GM12878 (cell line): ENCODE data around the gene SNRPD3. TPM values are rescaled to one million over a fixed set of nuclear protein-coding genes. Genes with fewer than 3 reads are reported as not detected.
A peak's percentile ranks its signal among the peaks of the same experiment; 100 is the strongest.

Experiments
- ATAC-seq: fragments of 200-7000 bp; cut with Tn5 transposase; 3 replicates; pipeline ENCODE4 v1.9.1; 2020; ENCODE audit warnings: mild to moderate bottlenecking, moderate library complexity
- BruUV-seq: library from RNA; stranded (reverse); fragments of 400-500 nt; replicated peaks from 2 replicates; lab custom pipeline; 2021; lab: Mats Ljungman, UMichigan
- CTCF ChIA-PET: fragments of 300-600 bp; sonication (Branson Sonifier 250); formaldehyde crosslinking; extraction: SDS; loops from one replicate; lab custom pipeline; 2021; ENCODE audit warnings: inconsistent platforms; lab: Yijun Ruan, JAX
- POLR2A ChIA-PET: fragments of 350-600 bp; formaldehyde crosslinking; extraction: SDS; loops from one replicate; lab custom pipeline; 2021; ENCODE audit warnings: inconsistent platforms; lab: Charles Lee
- RAD21 ChIA-PET: fragments of 300-600 bp; sonication (Branson Sonifier 250); formaldehyde crosslinking; loops from one replicate; lab custom pipeline; 2023; ENCODE audit warnings: antibody characterized with exemption; ENCODE audit not compliant: unreplicated experiment; lab: Charles Lee
- SMC1A ChIA-PET: fragments of 300-600 bp; sonication (Branson Sonifier 250); formaldehyde crosslinking; loops from one replicate; lab custom pipeline; 2023; ENCODE audit not compliant: unreplicated experiment, uncharacterized antibody; lab: Charles Lee
- DNase-seq: peaks from one replicate; pipeline ENCODE4 v3.0.0-alpha.2; 2011; ENCODE audit warnings: low read depth, low spot score
- FAIRE-seq: peaks from 3 replicates; lab custom pipeline; 2011; peaks lifted over from hg19 to GRCh38; lab: Jason Lieb, UNC
- H2AFZ ChIP-seq: 2 replicates; pipeline ENCODE4 v1.6.0; 2011; ENCODE audit warnings: low read depth, low read length, control low read depth; ENCODE audit not compliant: control insufficient read depth
- H3K27ac ChIP-seq: 2 replicates; pipeline ENCODE4 v1.5.1; 2011; ENCODE audit warnings: control low read depth; ENCODE audit not compliant: control insufficient read depth, insufficient read depth
- H3K27me3 ChIP-seq, 2 experiments: replicated peaks in 1 of 2; 2 replicates each; pipeline versions ENCODE4 v1.6.0 to v1.6.1; 2011; ENCODE audit warnings: low read length in 1 of 2; ENCODE audit not compliant: control insufficient read depth in 2 of 2, insufficient read depth in 2 of 2
- H3K36me3 ChIP-seq, 2 experiments: 2 replicates each; pipeline ENCODE4 v1.5.1; 2011; ENCODE audit warnings: low read length in 1 of 2; ENCODE audit not compliant: control insufficient read depth in 2 of 2, insufficient read depth in 2 of 2
- H3K4me1 ChIP-seq: 2 replicates; pipeline ENCODE4 v1.6.1; 2011; ENCODE audit warnings: mild to moderate bottlenecking, low read length, moderate library complexity, mixed read lengths; ENCODE audit not compliant: control insufficient read depth, insufficient read depth
- H3K4me2 ChIP-seq: 2 replicates; pipeline ENCODE4 v1.6.0; 2011; ENCODE audit warnings: control low read depth; ENCODE audit not compliant: control insufficient read depth, insufficient read depth
- H3K4me3 ChIP-seq: fragments of 200-600 bp; sonication (generic); 2 replicates; pipeline ENCODE4 v1.5.1; 2016
- H3K79me2 ChIP-seq: 2 replicates; pipeline ENCODE4 v1.6.0; 2011; ENCODE audit warnings: low read length; ENCODE audit not compliant: control insufficient read depth, insufficient read depth
- H3K9ac ChIP-seq: 2 replicates; pipeline ENCODE4 v1.8.0; 2011; ENCODE audit warnings: low read length, control low read depth, mixed read lengths; ENCODE audit not compliant: control insufficient read depth, insufficient read depth
- H3K9me3 ChIP-seq: replicated peaks from 3 replicates; pipeline ENCODE4 v1.5.1; 2011; ENCODE audit warnings: mild to moderate bottlenecking, low read length; ENCODE audit not compliant: control insufficient read depth, insufficient read depth
- H4K20me1 ChIP-seq: 2 replicates; pipeline ENCODE4 v1.6.0; 2011; ENCODE audit not compliant: control insufficient read depth, insufficient read depth
- EGR1 ChIP-seq, 2 experiments: IDR thresholded peaks; 1 replicate in 1 of 2; 2 replicates in 1 of 2; pipeline ENCODE4 v1.6.1; 2011 to 2012; ENCODE audit warnings: low read depth in 2 of 2, low read length in 2 of 2, borderline replicate concordance in 1 of 2, mild to moderate bottlenecking in 1 of 2, moderate library complexity in 1 of 2
- GATAD2B ChIP-seq: fragments of 450-650 bp; conservative IDR thresholded peaks from 2 replicates; pipeline ENCODE4 v1.6.1; 2017; ENCODE audit warnings: low read depth, mild to moderate bottlenecking, moderate library complexity
- HDAC2 ChIP-seq: fragments of 200-600 bp; sonication (generic); IDR thresholded peaks from 2 replicates; pipeline ENCODE4 v1.6.1; 2017
- MEF2B ChIP-seq: fragments of 450-650 bp; IDR thresholded peaks from 2 replicates; pipeline ENCODE4 v1.6.1; 2018; ENCODE audit warnings: mild to moderate bottlenecking, moderate library complexity; ENCODE audit not compliant: partially characterized antibody, poor library complexity, severe bottlenecking
- NBN ChIP-seq: fragments of 450-650 bp; IDR thresholded peaks from 2 replicates; pipeline ENCODE4 v1.6.1; 2016
- PAX5 ChIP-seq: IDR thresholded peaks from 2 replicates; pipeline ENCODE4 v1.6.1; 2011; ENCODE audit warnings: low read depth, low read length, borderline replicate concordance
- SMAD5 ChIP-seq: IDR thresholded peaks from 2 replicates; pipeline ENCODE4 v1.6.1; 2016; ENCODE audit warnings: antibody characterized with exemption, low read depth
- WGBS: methylation state at CpG from one replicate; pipeline ENCODE4 v1.1.6; 2016; ENCODE audit warnings: low lambda C conversion rate; ENCODE audit not compliant: insufficient replicate concordance, insufficient coverage; ENCODE audit errors: missing lambda C conversion rate; 5-methylcytosine and 5-hydroxymethylcytosine counted together
- in situ Hi-C: fragments of 300-500 bp; cut with MboI; formaldehyde crosslinking; loops from 9 replicates; pipeline ENCODE4 v1.14.3; 2018; ENCODE audit warnings: mixed read lengths
- intact Hi-C: fragments of 100-400 bp; cut with micrococcal nuclease; formaldehyde crosslinking; loops from one replicate; pipeline ENCODE4 v1.14.2; 2022; ENCODE audit not compliant: unreplicated experiment
- polyA plus RNA-seq, 11 experiments: library from polyadenylated mRNA; depleted of rRNA in 4 of 11; unstranded in 6 of 11; stranded (reverse) in 5 of 11; fragments of >200 nt; fragmentation: Nextera tagmentation in 4 of 11; fragmentation: Illumina TruSeq in 1 of 11; extraction: Ambion mirVana in 4 of 11; extraction: Trizol in 1 of 11; gene quantifications; 1 replicate in 1 of 11; 2 replicates in 10 of 11; pipeline versions ENCODE4 v1.2.1 to v1.2.3, GENCODE V29; 2011 to 2016; ENCODE audit warnings: inconsistent platforms in 2 of 11, missing spikeins in 2 of 11, low read depth in 1 of 11
- total RNA-seq, 4 experiments: library from RNA; depleted of rRNA in 3 of 4; stranded (reverse); fragments of >200 nt in 3 of 4; fragmentation: Illumina TruSeq in 1 of 4; extraction: Trizol in 1 of 4; gene quantifications; 2 replicates each; pipeline versions ENCODE4 v1.2.1 to v1.2.3, GENCODE V29; 2013 to 2021
- TF ChIP-seq, protein P1 (sequence below): fragments of 450-650 bp; IDR thresholded peaks from 2 replicates; pipeline ENCODE4 v1.6.1; 2017; ENCODE audit warnings: low read depth, mild to moderate bottlenecking, moderate library complexity
- TF ChIP-seq, protein P2 (sequence below): fragments of 450-650 bp; IDR thresholded peaks from 2 replicates; pipeline ENCODE4 v1.6.1; 2017; ENCODE audit warnings: antibody characterized with exemption, mild to moderate bottlenecking, moderate library complexity

Gene SNRPD3
- total and polyA plus RNA-seq, 10 of the 15 experiments (the other 5 are each of a cell fraction or from before 2014, with no cell fraction given) = 112 to 324 (median 242) TPM

DNA sequence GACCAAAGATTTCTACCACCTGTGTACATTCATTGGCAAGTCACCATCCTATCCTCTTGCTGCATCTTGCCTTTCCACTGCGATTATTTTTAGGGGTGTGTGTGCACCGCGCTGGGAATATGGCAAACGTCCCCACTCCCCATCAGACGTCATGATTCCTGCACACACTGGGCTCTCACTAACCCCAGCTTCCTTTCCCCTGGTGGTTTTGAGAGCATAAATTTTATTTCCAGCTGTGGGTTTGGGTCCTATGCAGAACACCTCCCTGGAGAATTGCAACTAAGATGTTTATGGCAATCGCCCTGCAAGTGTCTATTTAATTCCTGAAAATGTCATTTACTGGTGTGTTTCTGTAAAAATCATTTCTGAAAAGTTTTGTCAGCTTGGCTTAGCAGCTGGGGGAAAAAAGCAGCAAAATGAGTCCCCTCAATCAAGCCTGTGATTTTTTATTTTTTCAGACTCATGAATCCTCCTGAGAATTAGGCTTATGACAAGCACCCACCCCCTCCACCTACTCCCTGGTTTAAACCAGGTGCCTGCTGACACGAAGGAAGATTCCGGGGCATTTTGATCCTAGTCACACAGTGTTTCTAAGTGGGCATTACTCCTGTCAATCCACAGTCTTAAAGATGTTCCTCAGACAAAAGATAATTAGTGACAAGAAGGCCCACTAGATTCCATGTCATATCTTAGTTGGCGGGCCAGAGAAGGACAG, 36.9 kb upstream of the SNRPD3 start:
- CTCF ChIA-PET = interaction anchor here (0.8 to 5.8 kb wide), 7 partner anchors 11 to 96 kb away, joined by 3 to 39 read pairs (median 6); no protein-coding TSS in a partner anchor
- Histone ChIP-seq H3K36me3 (no peaks in the 10 kb centered on the region), H3K4me2 (no peak overlapping the region), H3K9me3 (no peaks in the 10 kb centered on the region), H3K9ac (no peak overlapping the region), H2AFZ (no peak overlapping the region), H3K4me3 (no peak overlapping the region), H3K4me1 (peaks cover 33% of the 10 kb centered on the region), H3K27me3 (no peaks in the 10 kb centered on the region), H3K27ac (no peak overlapping the region), H3K79me2 (no peaks in the 10 kb centered on the region), H4K20me1 (no peaks in the 10 kb centered on the region)
- FAIRE-seq (no peak), DNase-seq (no peak), ATAC-seq (no peak)
- intact Hi-C loops (no loop called here), in situ Hi-C loops (loop anchor here (5.0 kb wide), 1 partner anchor 87 kb away; no protein-coding TSS in a partner anchor)
- TF ChIP-seq SMAD5 (no peak), NBN (no peak), GATAD2B (no peak), EGR1 (IDR thresholded peaks at IDR 0.05; ENCODE audit: borderline replicate concordance in 1 of 2, low read depth in 2 of 2, low read length in 2 of 2) (0 out of 3 replicates have a peak, but pooled peaks of 1 of the 2 experiments have one; percentile 18)
- POLR2A ChIA-PET = interaction anchor here (0.6 to 2.1 kb wide), 4 partner anchors 12 to 129 kb away, joined by 3 to 8 read pairs (median 4); no protein-coding TSS in a partner anchor
- no TSS peak for BruUV-seq
- RAD21 ChIA-PET = interaction anchor here (0.6 to 1.9 kb wide), 4 partner anchors 13 to 1730 kb away, joined by 3 to 8 read pairs (median 4); no protein-coding TSS in a partner anchor
- 63% methylated on average over 9 of the region's 9 CpGs for WGBS
- SMC1A ChIA-PET = interaction anchor here (0.6 kb wide), 2 partner anchors 31 to 196 kb away, joined by 3 read pairs; no protein-coding TSS in a partner anchor

DNA sequence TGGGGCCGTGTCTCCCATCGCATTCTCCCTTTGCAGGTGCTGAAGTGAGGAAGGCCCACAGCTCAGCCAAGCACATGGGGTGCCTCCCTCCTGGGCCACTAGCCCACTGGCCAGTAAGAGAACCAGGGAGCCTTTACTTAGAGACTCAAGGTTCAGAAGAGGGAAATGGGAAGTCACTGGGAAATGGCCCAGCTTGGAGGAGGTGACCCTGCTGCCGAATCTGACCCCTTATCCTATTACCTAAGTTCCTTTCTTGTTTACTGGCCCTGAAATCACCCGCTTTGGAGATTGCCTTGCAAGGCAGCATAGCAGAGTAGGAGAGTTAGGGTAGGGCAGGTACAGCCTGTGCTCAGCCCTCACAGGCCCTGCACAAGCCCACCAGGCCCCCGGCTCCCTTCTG, 36.3 kb upstream of the SNRPD3 start:
- intact Hi-C loops (no loop called here), in situ Hi-C loops (loop anchor here (5.0 kb wide), 1 partner anchor 87 kb away; no protein-coding TSS in a partner anchor)
- H3K9ac ChIP-seq = no peak overlapping the region
- no peak overlapping the region for H3K4me2 ChIP-seq
- SMC1A ChIA-PET = no interaction called here
- ATAC-seq (no peak), DNase-seq (no peak), FAIRE-seq (no peak)
- no peak overlapping the region for H2AFZ ChIP-seq
- 100% methylated on average over 5 of the region's 5 CpGs for WGBS
- H4K20me1 ChIP-seq = no peaks in the 10 kb centered on the region
- RAD21 ChIA-PET = interaction anchor here (1.0 kb wide), 1 partner anchor 82 kb away, joined by 3 read pairs; no protein-coding TSS in a partner anchor
- H3K27ac ChIP-seq = no peak overlapping the region
- peaks cover 27% of the 10 kb centered on the region for H3K4me1 ChIP-seq
- H3K9me3 ChIP-seq = no peaks in the 10 kb centered on the region
- BruUV-seq = no TSS peak
- no peaks in the 10 kb centered on the region for H3K27me3 ChIP-seq
- CTCF ChIA-PET = interaction anchor here (0.8 to 5.8 kb wide), 5 partner anchors 10 to 96 kb away, joined by 3 to 39 read pairs (median 7); no protein-coding TSS in a partner anchor
- H3K4me3 ChIP-seq = no peak overlapping the region
- POLR2A ChIA-PET = interaction anchor here (1.1 kb wide), 1 partner anchor 97 kb away, joined by 3 read pairs; no protein-coding TSS in a partner anchor
- H3K79me2 ChIP-seq = no peaks in the 10 kb centered on the region
- H3K36me3 ChIP-seq = no peaks in the 10 kb centered on the region
- no peak for TF ChIP-seq PAX5
- TF ChIP-seq MEF2B = no peak
- TF ChIP-seq, protein P1, sequence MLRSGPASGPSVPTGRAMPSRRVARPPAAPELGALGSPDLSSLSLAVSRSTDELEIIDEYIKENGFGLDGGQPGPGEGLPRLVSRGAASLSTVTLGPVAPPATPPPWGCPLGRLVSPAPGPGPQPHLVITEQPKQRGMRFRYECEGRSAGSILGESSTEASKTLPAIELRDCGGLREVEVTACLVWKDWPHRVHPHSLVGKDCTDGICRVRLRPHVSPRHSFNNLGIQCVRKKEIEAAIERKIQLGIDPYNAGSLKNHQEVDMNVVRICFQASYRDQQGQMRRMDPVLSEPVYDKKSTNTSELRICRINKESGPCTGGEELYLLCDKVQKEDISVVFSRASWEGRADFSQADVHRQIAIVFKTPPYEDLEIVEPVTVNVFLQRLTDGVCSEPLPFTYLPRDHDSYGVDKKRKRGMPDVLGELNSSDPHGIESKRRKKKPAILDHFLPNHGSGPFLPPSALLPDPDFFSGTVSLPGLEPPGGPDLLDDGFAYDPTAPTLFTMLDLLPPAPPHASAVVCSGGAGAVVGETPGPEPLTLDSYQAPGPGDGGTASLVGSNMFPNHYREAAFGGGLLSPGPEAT = no peak
- TF ChIP-seq, protein P2, sequence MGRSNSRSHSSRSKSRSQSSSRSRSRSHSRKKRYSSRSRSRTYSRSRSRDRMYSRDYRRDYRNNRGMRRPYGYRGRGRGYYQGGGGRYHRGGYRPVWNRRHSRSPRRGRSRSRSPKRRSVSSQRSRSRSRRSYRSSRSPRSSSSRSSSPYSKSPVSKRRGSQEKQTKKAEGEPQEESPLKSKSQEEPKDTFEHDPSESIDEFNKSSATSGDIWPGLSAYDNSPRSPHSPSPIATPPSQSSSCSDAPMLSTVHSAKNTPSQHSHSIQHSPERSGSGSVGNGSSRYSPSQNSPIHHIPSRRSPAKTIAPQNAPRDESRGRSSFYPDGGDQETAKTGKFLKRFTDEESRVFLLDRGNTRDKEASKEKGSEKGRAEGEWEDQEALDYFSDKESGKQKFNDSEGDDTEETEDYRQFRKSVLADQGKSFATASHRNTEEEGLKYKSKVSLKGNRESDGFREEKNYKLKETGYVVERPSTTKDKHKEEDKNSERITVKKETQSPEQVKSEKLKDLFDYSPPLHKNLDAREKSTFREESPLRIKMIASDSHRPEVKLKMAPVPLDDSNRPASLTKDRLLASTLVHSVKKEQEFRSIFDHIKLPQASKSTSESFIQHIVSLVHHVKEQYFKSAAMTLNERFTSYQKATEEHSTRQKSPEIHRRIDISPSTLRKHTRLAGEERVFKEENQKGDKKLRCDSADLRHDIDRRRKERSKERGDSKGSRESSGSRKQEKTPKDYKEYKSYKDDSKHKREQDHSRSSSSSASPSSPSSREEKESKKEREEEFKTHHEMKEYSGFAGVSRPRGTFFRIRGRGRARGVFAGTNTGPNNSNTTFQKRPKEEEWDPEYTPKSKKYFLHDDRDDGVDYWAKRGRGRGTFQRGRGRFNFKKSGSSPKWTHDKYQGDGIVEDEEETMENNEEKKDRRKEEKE = no peak
- no peak for TF ChIP-seq HDAC2
